ENCODE measurements around the gene BPIFA3.

DNA sequence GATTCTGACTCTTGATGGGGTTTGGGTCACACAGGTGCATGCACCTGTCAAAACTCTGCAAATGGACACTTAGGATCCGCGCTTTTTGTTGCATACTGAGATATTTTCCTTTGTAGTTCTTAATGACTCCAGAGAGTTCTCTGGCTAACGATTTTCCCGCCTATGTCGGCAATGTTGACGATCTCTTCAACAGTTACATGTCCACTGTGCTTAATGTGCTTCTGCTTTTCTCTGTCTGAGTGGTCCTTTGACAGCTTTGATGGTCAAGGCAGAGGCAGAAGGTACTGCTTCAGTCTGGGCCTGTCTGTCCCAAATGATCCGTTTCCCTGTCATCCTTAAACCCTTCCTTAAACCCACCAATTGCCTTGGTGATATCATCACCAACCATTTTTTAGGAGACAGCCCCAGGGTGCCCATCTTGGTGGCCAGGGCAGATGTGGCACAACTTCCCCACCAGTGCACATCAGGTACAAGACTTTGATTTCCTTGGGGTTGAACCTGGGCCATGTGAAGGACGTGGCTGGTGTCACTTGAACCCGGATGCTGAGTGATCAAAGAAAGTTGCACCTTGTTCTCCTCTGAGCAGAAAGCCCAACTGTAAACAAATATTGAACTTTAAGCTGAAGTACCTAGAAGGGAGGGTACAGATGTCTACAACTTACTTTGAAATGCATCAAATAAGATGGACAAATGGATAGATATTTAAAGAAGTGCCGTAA, 55.2 kb downstream of the BPIFA3 start:
- TF ChIP-seq, protein P1, sequence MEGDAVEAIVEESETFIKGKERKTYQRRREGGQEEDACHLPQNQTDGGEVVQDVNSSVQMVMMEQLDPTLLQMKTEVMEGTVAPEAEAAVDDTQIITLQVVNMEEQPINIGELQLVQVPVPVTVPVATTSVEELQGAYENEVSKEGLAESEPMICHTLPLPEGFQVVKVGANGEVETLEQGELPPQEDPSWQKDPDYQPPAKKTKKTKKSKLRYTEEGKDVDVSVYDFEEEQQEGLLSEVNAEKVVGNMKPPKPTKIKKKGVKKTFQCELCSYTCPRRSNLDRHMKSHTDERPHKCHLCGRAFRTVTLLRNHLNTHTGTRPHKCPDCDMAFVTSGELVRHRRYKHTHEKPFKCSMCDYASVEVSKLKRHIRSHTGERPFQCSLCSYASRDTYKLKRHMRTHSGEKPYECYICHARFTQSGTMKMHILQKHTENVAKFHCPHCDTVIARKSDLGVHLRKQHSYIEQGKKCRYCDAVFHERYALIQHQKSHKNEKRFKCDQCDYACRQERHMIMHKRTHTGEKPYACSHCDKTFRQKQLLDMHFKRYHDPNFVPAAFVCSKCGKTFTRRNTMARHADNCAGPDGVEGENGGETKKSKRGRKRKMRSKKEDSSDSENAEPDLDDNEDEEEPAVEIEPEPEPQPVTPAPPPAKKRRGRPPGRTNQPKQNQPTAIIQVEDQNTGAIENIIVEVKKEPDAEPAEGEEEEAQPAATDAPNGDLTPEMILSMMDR (IDR thresholded peaks at IDR 0.05) = no peak
- TF ChIP-seq EZH2 (IDR thresholded peaks at IDR 0.05) = no peak

Data from neural progenitor cell (in vitro differentiated cells).